ENCODE measurements around the gene WDR7. TPM values are rescaled to one million over a fixed set of nuclear protein-coding genes. Genes with fewer than 3 reads are reported as not detected.

Gene WDR7
- polyA plus RNA-seq, 3 donors, result 3.3 to 5.5 (median 4.9) TPM

DNA sequence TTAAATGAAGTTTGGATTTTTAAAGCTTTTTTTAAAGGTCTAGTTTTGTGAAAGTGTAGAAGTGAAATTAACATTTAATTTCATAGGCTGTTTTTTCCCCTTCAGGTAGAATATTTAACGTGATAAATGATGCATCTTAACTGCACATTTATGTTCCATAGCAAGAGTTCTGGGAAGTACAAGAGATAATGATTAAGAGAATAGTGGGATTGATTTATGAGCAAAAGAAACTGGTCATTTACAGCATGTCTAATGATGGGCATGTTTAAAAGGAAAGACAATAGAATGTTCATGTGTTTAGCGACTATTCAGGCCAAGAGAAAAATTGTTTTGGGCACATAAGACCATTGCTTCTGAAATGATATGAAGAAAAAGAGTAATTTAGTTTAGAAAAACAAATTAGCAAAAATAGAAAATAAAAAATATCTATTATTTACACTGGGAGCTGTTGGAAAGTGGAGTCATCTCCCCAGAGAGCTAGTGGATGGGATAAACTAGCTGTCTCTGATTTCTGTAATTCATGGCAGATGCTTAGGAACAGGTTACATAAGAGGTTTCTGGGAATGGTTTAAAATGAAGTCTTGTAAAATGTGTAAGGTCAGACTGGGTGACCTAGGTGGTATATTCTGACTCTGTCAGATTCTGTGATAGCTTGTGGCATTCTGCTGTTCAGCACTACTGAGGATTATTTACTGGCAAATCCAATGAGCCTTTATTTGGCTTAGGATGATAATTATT lies 60.7 kb downstream of the WDR7 start:
- WGBS, 3 donors, result 78 to 92% (median 85%) methylated on average over 2 of the region's 2 CpGs
- no peak overlapping the region for H3K27ac ChIP-seq (ENCODE audit: low read depth, low read length)

GRCh38 chr18:56712761-56713160 lies 61.6 kb downstream of the WDR7 start:
- no peak overlapping the region for H3K27ac ChIP-seq (ENCODE audit: low read depth, low read length)
- 97 to 99% (median 98%) methylated on average over 3 of the region's 3 CpGs for WGBS, 3 donors

GRCh38 chr18:56715121-56715520 lies 64.0 kb downstream of the WDR7 start:
- H3K27ac ChIP-seq (ENCODE audit: low read depth, low read length), result no peak overlapping the region
- WGBS, 3 donors, result 82 to 88% (median 84%) methylated on average over 5 of the region's 5 CpGs

- 57 to 70% (median 61%) methylated on average over 2 of the region's 2 CpGs for WGBS, 3 donors
- H3K27ac ChIP-seq (ENCODE audit: low read depth, low read length), result no peak overlapping the region
Observed at GRCh38 chr18:56716692-56717146, 65.6 kb downstream of the WDR7 start.

GRCh38 chr18:56721031-56721430 lies 69.9 kb downstream of the WDR7 start:
- 84 to 90% (median 88%) methylated on average over 1 of the region's 1 CpG for WGBS, 3 donors
- H3K27ac ChIP-seq (ENCODE audit: low read depth, low read length), result no peak overlapping the region

DNA sequence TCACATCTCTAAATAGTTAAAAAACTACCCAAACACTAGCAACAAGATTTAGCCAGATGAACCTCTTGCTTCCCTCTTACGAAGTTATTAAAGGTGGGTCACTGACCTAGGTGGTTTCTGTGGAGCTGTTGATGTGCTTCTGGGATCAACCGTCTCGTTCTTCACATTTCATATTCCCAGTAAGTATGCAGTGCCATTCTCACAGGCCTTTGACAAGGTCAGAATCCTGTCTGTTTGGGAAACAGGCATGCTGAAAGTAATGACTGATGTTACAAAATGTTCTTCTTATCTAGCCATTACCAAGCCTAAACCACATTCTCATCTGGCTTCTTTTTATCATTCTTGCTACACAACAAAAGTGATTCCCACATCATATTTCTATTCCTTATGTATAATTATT lies 70.3 kb downstream of the WDR7 start:
- H3K27ac ChIP-seq (ENCODE audit: low read depth, low read length), result no peak overlapping the region
- 83 to 92% (median 87%) methylated on average over 3 of the region's 3 CpGs for WGBS, 3 donors

DNA sequence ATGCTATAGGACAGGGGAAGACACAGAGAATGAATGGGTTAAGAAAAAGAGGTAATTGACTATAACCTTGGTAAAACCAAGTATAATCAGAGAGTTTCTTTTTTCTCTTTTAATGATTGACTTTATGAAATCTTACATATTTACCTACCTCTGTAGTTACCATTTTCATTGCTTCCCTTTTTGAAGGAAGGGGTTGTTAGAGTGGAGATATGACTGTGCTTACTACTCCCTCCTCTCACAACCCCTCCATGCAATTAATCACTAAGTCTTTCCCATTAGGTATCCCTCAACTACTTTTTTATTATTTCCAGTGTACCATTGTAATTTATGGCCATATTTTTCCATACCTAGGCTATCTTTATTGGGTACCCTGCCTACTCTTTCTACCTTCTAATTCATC lies 71.4 kb downstream of the WDR7 start:
- no peak overlapping the region for H3K27ac ChIP-seq (ENCODE audit: low read depth, low read length)

- no peak overlapping the region for H3K27ac ChIP-seq (ENCODE audit: low read depth, low read length)
- 97 to 100% (median 98%) methylated on average over 1 of the region's 1 CpG for WGBS, 3 donors
Observed at GRCh38 chr18:56723068-56723467, 71.9 kb downstream of the WDR7 start.

- 97 to 99% (median 98%) methylated on average over 2 of the region's 2 CpGs for WGBS, 3 donors
- no peak overlapping the region for H3K27ac ChIP-seq (ENCODE audit: low read depth, low read length)
Observed at GRCh38 chr18:56723706-56724105, 72.5 kb downstream of the WDR7 start.

DNA sequence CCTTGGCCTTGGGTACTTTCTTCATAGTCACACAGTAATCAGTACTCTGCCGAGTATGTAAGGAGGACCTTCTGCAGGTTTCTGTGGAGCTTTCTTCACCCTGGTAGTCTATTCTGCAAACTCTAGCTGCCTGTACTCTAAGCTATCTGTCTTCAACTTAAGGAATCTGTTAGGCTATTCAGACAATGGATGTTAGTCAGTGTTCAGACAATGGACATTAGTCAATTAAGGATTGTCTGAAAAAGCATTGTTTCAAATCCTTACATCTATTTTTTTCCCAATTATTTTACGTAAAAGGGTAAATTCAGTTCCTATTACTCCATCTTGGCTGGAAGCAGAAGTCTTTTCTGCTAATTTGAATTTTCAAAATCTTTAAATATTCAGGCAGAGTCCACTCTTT lies 75.7 kb downstream of the WDR7 start:
- 87 to 94% (median 89%) methylated on average over 2 of the region's 2 CpGs for WGBS, 3 donors
- no peak overlapping the region for H3K27ac ChIP-seq (ENCODE audit: low read depth, low read length)

DNA sequence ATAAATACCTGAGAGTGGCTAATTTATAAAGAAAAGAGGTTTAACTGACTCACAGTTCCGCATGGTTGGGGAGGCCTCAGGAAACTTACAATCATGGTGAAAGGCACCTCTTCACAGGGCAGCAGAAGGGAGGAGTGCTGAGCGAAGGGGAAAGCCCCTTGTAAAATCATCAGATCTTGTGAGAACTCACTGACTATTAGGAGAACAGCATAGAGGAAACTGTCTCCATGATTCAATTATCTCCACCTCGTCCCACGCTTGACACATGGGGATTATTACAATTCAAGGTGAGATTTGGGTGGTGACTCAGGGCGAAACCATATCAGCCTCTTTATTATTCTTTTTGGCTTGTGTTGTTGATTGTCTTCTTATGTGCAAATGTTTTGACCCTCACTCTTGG lies 76.2 kb downstream of the WDR7 start:
- 85 to 94% (median 91%) methylated on average over 5 of the region's 5 CpGs for WGBS, 3 donors
- no peak overlapping the region for H3K27ac ChIP-seq (ENCODE audit: low read depth, low read length)

DNA sequence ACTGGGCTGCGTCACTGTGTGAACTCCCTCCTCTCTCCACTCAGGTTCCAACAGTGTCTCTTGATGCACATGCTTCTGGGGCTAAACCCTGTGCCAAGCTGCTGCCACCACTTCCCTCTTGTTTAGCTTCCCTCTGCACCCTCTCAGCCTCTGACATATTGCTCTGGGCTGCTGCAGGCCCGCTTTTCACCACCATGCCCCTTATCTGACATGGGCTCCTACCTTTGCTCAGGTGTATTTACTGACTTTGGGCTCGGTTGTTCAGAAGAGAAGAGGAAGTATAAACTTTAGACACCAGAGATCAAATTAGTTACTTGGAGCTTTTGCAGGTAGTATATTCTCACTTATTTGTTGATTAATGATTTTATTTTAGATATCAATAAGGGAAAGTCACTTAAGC lies 77.6 kb downstream of the WDR7 start:
- 76 to 93% (median 91%) methylated on average over 3 of the region's 3 CpGs for WGBS, 3 donors
- no peak overlapping the region for H3K27ac ChIP-seq (ENCODE audit: low read depth, low read length)

DNA sequence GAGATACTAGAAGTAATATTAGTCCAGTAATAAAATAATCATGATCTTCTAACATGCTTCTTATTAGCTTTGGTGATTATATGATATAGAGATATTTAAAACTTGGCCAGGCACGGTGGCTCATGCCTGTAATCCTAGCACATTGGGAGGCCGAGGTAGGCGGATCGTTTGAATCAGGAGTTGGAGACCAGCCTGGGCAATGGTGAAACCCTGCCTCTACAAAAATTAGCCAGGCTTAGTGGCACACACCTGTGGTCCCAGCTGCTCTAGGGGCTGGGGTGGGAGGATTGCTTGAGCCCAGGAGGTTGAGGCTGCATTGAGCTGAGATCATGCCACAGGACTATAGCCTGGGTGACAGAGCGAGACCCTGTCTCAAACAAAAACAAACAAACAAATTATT lies 87.0 kb downstream of the WDR7 start:
- 91 to 94% (median 93%) methylated on average over 5 of the region's 5 CpGs for WGBS, 3 donors
- H3K27ac ChIP-seq (ENCODE audit: low read depth, low read length), result no peak overlapping the region

DNA sequence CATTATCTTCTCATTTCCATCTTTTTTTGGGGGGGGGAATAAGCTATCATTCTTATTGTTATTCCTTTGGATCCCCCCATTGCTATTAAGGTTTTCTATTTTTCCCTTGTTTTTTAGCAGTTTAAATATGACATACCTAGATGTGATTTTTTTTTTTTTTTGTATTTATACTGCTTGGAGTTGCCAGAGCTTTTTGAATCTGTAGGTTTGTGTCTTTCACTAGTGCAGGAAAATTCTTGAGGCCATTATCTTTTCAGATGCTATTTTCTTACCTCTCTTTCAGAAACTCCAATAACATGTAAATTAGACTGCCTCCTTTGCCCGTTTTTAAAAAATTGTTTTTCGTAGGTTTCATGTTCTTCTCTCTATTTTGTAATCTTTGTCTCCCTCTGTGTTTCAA lies 88.6 kb downstream of the WDR7 start:
- WGBS, 3 donors, result 95 to 100% (median 97%) methylated on average over 2 of the region's 2 CpGs
- no peak overlapping the region for H3K27ac ChIP-seq (ENCODE audit: low read depth, low read length)

DNA sequence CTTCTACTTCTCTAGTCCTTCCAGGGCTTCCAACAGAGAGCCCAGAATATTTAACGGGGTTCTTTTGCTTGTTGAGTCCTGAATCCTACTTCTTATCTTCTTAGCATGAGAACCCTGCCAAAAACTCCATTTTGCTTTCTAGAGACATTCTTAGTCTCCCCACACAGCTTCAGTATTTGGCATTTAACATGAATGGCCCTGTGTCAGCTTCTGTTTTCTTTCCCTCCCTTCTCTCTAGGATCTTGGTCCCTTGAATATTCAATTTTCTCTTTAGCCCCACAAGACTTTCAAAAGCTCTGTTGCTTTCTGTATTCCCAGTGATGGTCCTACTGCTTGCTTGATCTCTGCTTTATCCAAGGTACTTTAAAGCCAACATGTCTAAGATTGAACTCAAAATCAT lies 89.5 kb downstream of the WDR7 start:
- 58 to 74% (median 61%) methylated on average over 1 of the region's 1 CpG for WGBS, 3 donors

GRCh38 chr18:56741685-56742084 lies 90.5 kb downstream of the WDR7 start:
- 78 to 98% (median 96%) methylated on average over 1 of the region's 1 CpG for WGBS, 3 donors
- H3K27ac ChIP-seq (ENCODE audit: low read depth, low read length), result no peak overlapping the region

More for the DNA sequence above, 89.5 kb downstream of the WDR7 start:
- H3K27ac ChIP-seq (ENCODE audit: low read depth, low read length), result no peak overlapping the region

GRCh38 chr18:56743115-56743514 lies 92.0 kb downstream of the WDR7 start:
- 88 to 97% (median 91%) methylated on average over 4 of the region's 4 CpGs for WGBS, 3 donors
- H3K27ac ChIP-seq (ENCODE audit: low read depth, low read length), result no peak overlapping the region

DNA sequence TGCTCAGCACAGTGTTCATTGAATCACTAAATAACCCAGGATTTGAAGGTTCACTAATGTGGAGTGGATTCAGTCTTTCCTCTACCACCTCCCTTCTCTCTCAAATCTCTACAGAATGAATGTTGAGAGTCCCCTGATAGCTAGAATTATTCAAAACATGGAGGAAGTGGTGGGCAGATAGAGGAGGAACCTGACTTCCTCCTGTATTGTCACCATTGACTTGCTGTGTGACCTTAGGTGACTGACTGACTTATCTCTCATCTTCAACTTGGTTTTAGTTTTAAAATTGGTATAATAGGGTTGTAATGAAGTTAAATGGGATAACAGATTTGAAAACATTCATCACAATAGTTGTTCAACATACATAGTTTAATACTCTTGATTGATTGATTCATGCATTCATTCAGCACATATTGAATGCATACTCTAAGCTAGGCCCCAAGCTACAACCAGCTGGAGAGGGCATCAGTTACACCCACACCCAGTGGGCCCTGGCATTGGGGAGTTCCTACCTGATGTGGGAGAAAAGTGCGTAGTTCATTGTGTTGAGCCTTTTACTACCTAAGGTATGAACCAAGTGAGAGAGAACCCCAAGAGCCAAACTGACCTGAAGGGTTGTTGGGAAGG lies 96.0 kb downstream of the WDR7 start:
- no peak overlapping the region for H3K27ac ChIP-seq (ENCODE audit: low read depth, low read length)
- 96 to 100% (median 97%) methylated on average over 1 of the region's 1 CpG for WGBS, 3 donors

- H3K27ac ChIP-seq (ENCODE audit: low read depth, low read length), result no peak overlapping the region
Observed at GRCh38 chr18:56747857-56748256, 96.7 kb downstream of the WDR7 start.

DNA sequence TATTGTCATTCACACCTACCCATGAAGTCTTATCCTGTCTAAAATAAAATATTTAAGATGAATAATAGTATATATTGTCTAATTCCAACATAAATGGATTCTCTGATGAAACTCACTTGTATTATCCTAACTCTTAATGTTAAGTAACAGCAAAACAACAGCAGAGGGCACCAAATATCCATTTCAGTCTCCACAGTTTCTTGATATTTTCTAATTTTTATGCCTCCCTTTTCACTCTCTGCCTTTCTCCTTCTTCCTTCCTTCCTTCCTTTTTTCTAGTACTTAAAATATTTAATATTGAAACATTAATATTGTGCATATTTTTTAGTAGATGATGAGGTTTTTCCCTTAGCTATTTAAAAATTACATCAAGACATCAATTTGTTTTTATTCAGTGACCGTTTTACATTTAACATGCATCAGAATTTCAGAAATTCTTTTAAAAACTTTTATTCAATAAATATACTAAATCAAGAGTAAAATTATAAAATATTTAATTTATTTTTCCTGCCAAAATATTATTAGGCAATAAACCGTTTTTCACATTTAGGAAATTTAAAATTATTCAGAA lies 97.6 kb downstream of the WDR7 start:
- WGBS, 3 donors, result 48 to 92% (median 68%) methylated on average over 2 of the region's 2 CpGs

More for the DNA sequence above, 97.6 kb downstream of the WDR7 start:
- H3K27ac ChIP-seq (ENCODE audit: low read depth, low read length), result no peak overlapping the region
